Mesenchymal stem cell (in vitro differentiated cells and primary cell): Measurements from ENCODE around the gene EYA2.

Source experiments
- DNase-seq: peaks from one replicate; pipeline ENCODE4 v3.0.0-alpha.2; 2013
- H2AFZ ChIP-seq: one replicate; pipeline ENCODE4 v1.6.1; 2013; ENCODE audit warnings: low read depth, mild to moderate bottlenecking, control low read depth, inconsistent platforms, low read length, moderate library complexity
- H2AK5ac ChIP-seq: 2 replicates; pipeline ENCODE4 v1.6.1; 2013; ENCODE audit warnings: low read length, moderate library complexity, mild to moderate bottlenecking, inconsistent platforms; ENCODE audit not compliant: severe bottlenecking
- H2BK120ac ChIP-seq: one replicate; pipeline ENCODE4 v1.6.1; 2013; ENCODE audit warnings: low read depth, mild to moderate bottlenecking, inconsistent platforms, low read length, moderate library complexity
- H2BK12ac ChIP-seq, 2 experiments: one replicate each; pipeline ENCODE4 v1.6.1; 2013; ENCODE audit warnings: inconsistent platforms in 2 of 2, low read length in 2 of 2, mild to moderate bottlenecking in 2 of 2, moderate library complexity in 2 of 2, control low read depth in 1 of 2
- H2BK15ac ChIP-seq: one replicate; pipeline ENCODE4 v1.6.1; 2013; ENCODE audit warnings: mild to moderate bottlenecking, low read depth, inconsistent platforms; ENCODE audit not compliant: poor library complexity, severe bottlenecking
- H2BK5ac ChIP-seq: 2 replicates; pipeline ENCODE4 v1.6.1; 2013; ENCODE audit warnings: low read depth, mild to moderate bottlenecking, low read length, control low read depth, inconsistent platforms; ENCODE audit not compliant: poor library complexity, severe bottlenecking
- H3K14ac ChIP-seq, 2 experiments: one replicate each; pipeline ENCODE4 v1.6.1; 2013; ENCODE audit warnings: inconsistent platforms in 2 of 2, low read length in 2 of 2, control low read depth in 1 of 2, mild to moderate bottlenecking in 1 of 2, moderate library complexity in 1 of 2
- H3K18ac ChIP-seq, 2 experiments: one replicate each; pipeline ENCODE4 v1.6.1; 2013; ENCODE audit warnings: inconsistent platforms in 2 of 2, low read length in 2 of 2, control low read depth in 1 of 2, low read depth in 1 of 2, mild to moderate bottlenecking in 1 of 2
- H3K23ac ChIP-seq, 2 experiments: one replicate each; pipeline ENCODE4 v1.6.1; 2013; ENCODE audit warnings: inconsistent platforms in 2 of 2, low read length in 2 of 2, mild to moderate bottlenecking in 2 of 2, moderate library complexity in 2 of 2, control low read depth in 1 of 2
- H3K27ac ChIP-seq: 2 replicates; pipeline ENCODE4 v1.5.1; 2013; ENCODE audit warnings: mild to moderate bottlenecking, moderate library complexity, low read length, control low read depth, inconsistent platforms; ENCODE audit not compliant: poor library complexity, severe bottlenecking
- H3K27me3 ChIP-seq, 2 experiments: 2 replicates each; pipeline versions ENCODE4 v1.6.1 to v1.7.0; 2013; ENCODE audit warnings: low read length in 2 of 2, mild to moderate bottlenecking in 2 of 2, moderate library complexity in 2 of 2, control low read depth in 1 of 2, inconsistent platforms in 1 of 2; ENCODE audit not compliant: control insufficient read depth in 1 of 2, insufficient read depth in 1 of 2
- H3K36me3 ChIP-seq, 2 experiments: 2 replicates each; pipeline versions ENCODE4 v1.6.1 to v1.7.0; 2013; ENCODE audit warnings: low read length in 2 of 2, control low read depth in 1 of 2, inconsistent platforms in 1 of 2, low read depth in 1 of 2, mild to moderate bottlenecking in 1 of 2; ENCODE audit not compliant: insufficient read depth in 2 of 2, control insufficient read depth in 1 of 2
- H3K4ac ChIP-seq, 2 experiments: one replicate each; pipeline ENCODE4 v1.6.1; 2013; ENCODE audit warnings: inconsistent platforms in 2 of 2, low read length in 2 of 2, mild to moderate bottlenecking in 2 of 2, moderate library complexity in 2 of 2, control low read depth in 1 of 2, low read depth in 1 of 2
- H3K4me1 ChIP-seq: 2 replicates; pipeline ENCODE4 v1.6.1; 2013; ENCODE audit warnings: low read depth, low read length, control low read depth; ENCODE audit not compliant: control insufficient read depth, insufficient read depth
- H3K4me2 ChIP-seq: 2 replicates; pipeline ENCODE4 v1.6.1; 2013; ENCODE audit warnings: low read length, mild to moderate bottlenecking, inconsistent platforms; ENCODE audit not compliant: poor library complexity, severe bottlenecking
- H3K4me3 ChIP-seq, 2 experiments: 2 replicates each; pipeline versions ENCODE4 v1.5.1 to v1.7.0; 2013; ENCODE audit warnings: low read length in 2 of 2, mild to moderate bottlenecking in 2 of 2, control low read depth in 1 of 2, low read depth in 1 of 2; ENCODE audit not compliant: insufficient read depth in 1 of 2
- H3K79me1 ChIP-seq: replicated peaks from 2 replicates; pipeline ENCODE4 v1.6.1; 2013; ENCODE audit warnings: mild to moderate bottlenecking, control low read depth, low read length, inconsistent platforms; ENCODE audit not compliant: poor library complexity, severe bottlenecking
- H3K9ac ChIP-seq: 2 replicates; pipeline ENCODE4 v1.7.0; 2013; ENCODE audit warnings: mild to moderate bottlenecking, low read length, moderate library complexity
- H3K9me3 ChIP-seq: 2 replicates; pipeline ENCODE4 v1.7.0; 2013; ENCODE audit warnings: mild to moderate bottlenecking, low read length; ENCODE audit not compliant: control insufficient read depth
- H4K8ac ChIP-seq: one replicate; pipeline ENCODE4 v1.6.1; 2013; ENCODE audit warnings: inconsistent platforms, mild to moderate bottlenecking, low read length, moderate library complexity
- H4K91ac ChIP-seq: one replicate; pipeline ENCODE4 v1.6.1; 2013; ENCODE audit warnings: mild to moderate bottlenecking, low read length, inconsistent platforms
- WGBS: methylation state at CpG from one replicate; pipeline ENCODE4 v1.1.7; 2013; ENCODE audit warnings: mixed read lengths; 5-methylcytosine and 5-hydroxymethylcytosine counted together

Gene EYA2

GRCh38 chr20:47067776-47068175 lies 173.1 kb downstream of the EYA2 start:
- H4K8ac ChIP-seq = no peak overlapping the region
- H3K14ac ChIP-seq = no peak overlapping the region
- 90% methylated on average over 2 of the region's 3 CpGs for WGBS
- H4K91ac ChIP-seq = no peak overlapping the region
- no peak overlapping the region for H2BK120ac ChIP-seq
- H3K27ac ChIP-seq = no peak overlapping the region
- no peaks in the 10 kb centered on the region for H3K79me1 ChIP-seq
- H3K18ac ChIP-seq = no peak overlapping the region
- H3K9me3 ChIP-seq = peaks cover 54% of the 10 kb centered on the region
- H3K4ac ChIP-seq = no peak overlapping the region
- H2BK15ac ChIP-seq = no peak overlapping the region
- no peaks in the 10 kb centered on the region for H3K27me3 ChIP-seq
- H3K23ac ChIP-seq = no peak overlapping the region
- H2AFZ ChIP-seq = no peak overlapping the region
- no peak overlapping the region for H2AK5ac ChIP-seq
- no peak for DNase-seq
- no peaks in the 10 kb centered on the region for H3K36me3 ChIP-seq
- no peak overlapping the region for H3K4me2 ChIP-seq
- H3K4me3 ChIP-seq = no peak overlapping the region
- no peak overlapping the region for H2BK5ac ChIP-seq
- H3K9ac ChIP-seq = no peak overlapping the region
- H3K4me1 ChIP-seq = no peaks in the 10 kb centered on the region
- H2BK12ac ChIP-seq = no peak overlapping the region

DNA sequence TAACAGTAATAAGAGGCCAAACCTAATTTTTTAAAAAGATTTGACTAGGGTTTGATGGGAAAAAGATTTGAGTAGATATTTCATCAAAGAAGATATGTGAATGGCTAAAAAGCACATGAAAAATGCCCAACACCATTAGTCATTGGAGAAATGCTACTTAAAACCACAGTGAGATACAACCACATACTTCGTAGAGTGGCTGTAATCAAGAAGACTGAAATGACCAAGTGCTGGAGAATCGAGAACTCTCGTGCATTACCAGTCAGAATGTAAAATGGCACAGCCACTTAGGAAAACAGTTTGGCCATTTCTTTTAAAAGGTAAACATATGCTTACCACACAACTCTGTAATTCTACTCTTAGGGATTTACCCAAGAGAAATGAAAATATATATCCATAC lies 175.5 kb downstream of the EYA2 start:
- Histone ChIP-seq H3K4me3 (no peak overlapping the region), H3K18ac (no peak overlapping the region), H3K27me3 (no peaks in the 10 kb centered on the region), H3K4ac (no peak overlapping the region), H3K27ac (no peak overlapping the region), H2BK5ac (no peak overlapping the region), H3K79me1 (no peaks in the 10 kb centered on the region), H2BK120ac (no peak overlapping the region), H3K4me2 (no peak overlapping the region), H4K8ac (no peak overlapping the region), H2AFZ (no peak overlapping the region), H3K36me3 (no peaks in the 10 kb centered on the region), H4K91ac (no peak overlapping the region), H3K23ac (no peak overlapping the region), H3K14ac (no peak overlapping the region), H3K4me1 (no peaks in the 10 kb centered on the region), H2BK12ac (no peak overlapping the region), H2BK15ac (no peak overlapping the region), H3K9ac (no peak overlapping the region), H3K9me3 (peaks cover 56% of the 10 kb centered on the region), H2AK5ac (no peak overlapping the region)
- no peak for DNase-seq
- 84% methylated on average over 3 of the region's 3 CpGs for WGBS

- Histone ChIP-seq H2AFZ (no peak overlapping the region), H3K4ac (no peak overlapping the region), H3K79me1 (no peaks in the 10 kb centered on the region), H2BK12ac (no peak overlapping the region), H3K27me3 (no peaks in the 10 kb centered on the region), H3K14ac (no peak overlapping the region), H3K18ac (no peak overlapping the region), H3K4me2 (no peak overlapping the region), H3K9me3 (peaks cover 49% of the 10 kb centered on the region), H2BK15ac (no peak overlapping the region), H3K27ac (no peak overlapping the region), H2BK120ac (no peak overlapping the region), H3K23ac (no peak overlapping the region), H3K9ac (no peak overlapping the region), H3K4me3 (no peak overlapping the region), H3K4me1 (no peaks in the 10 kb centered on the region), H2BK5ac (no peak overlapping the region), H2AK5ac (no peak overlapping the region), H4K8ac (no peak overlapping the region), H3K36me3 (no peaks in the 10 kb centered on the region), H4K91ac (no peak overlapping the region)
- 73% methylated on average over 10 of the region's 10 CpGs for WGBS
- no peak for DNase-seq
These were observed 177.1 kb downstream of the EYA2 start for GRCh38 chr20:47071646-47072185.

GRCh38 chr20:47073766-47074475 lies 179.3 kb downstream of the EYA2 start:
- Histone ChIP-seq H3K27me3 (no peaks in the 10 kb centered on the region), H3K9ac (no peak overlapping the region), H2BK12ac (no peak overlapping the region), H2BK120ac (no peak overlapping the region), H2BK5ac (no peak overlapping the region), H3K27ac (no peak overlapping the region), H3K4me2 (no peak overlapping the region), H3K9me3 (peaks cover 45% of the 10 kb centered on the region), H3K14ac (no peak overlapping the region), H3K4me3 (no peak overlapping the region), H3K18ac (no peak overlapping the region), H3K79me1 (no peaks in the 10 kb centered on the region), H3K36me3 (no peaks in the 10 kb centered on the region), H3K23ac (no peak overlapping the region), H2BK15ac (no peak overlapping the region), H2AK5ac (no peak overlapping the region), H3K4ac (no peak overlapping the region), H4K8ac (no peak overlapping the region), H3K4me1 (no peaks in the 10 kb centered on the region), H4K91ac (no peak overlapping the region), H2AFZ (no peak overlapping the region)
- no peak for DNase-seq
- WGBS = 80% methylated on average over 16 of the region's 16 CpGs
